MM.1S (cell line): ENCODE measurements around the gene ANKRD29.

Source experiments
- DNase-seq: peaks from one replicate; pipeline ENCODE4 v3.0.0-alpha.2; 2015
- H2AFZ ChIP-seq: fragments of 300-600 bp; sonication (generic); 2 replicates; pipeline ENCODE4 v1.6.0; 2016; ENCODE audit warnings: antibody characterized with exemption, low read length
- H3F3A ChIP-seq: fragments of 300-600 bp; sonication (generic); 2 replicates; pipeline ENCODE4 v1.6.1; 2016; ENCODE audit warnings: mild to moderate bottlenecking, antibody characterized with exemption, low read length, moderate library complexity, mixed read lengths; ENCODE audit not compliant: insufficient read depth
- H3K27ac ChIP-seq: fragments of 300-600 bp; sonication (generic); 2 replicates; pipeline ENCODE4 v1.5.1; 2016; ENCODE audit warnings: mild to moderate bottlenecking, low read length
- H3K27me3 ChIP-seq: fragments of 300-600 bp; sonication (generic); replicated peaks from 2 replicates; pipeline ENCODE4 v1.6.0; 2016; ENCODE audit warnings: low read length; ENCODE audit not compliant: insufficient read depth
- H3K36me3 ChIP-seq: fragments of 300-600 bp; sonication (generic); replicated peaks from 2 replicates; pipeline ENCODE4 v1.6.1; 2016; ENCODE audit warnings: mild to moderate bottlenecking, low read length, mixed read lengths; ENCODE audit not compliant: insufficient read depth
- H3K4me1 ChIP-seq: fragments of 300-600 bp; sonication (generic); 2 replicates; pipeline ENCODE4 v1.6.1; 2016; ENCODE audit warnings: low read length, mixed read lengths
- H3K4me2 ChIP-seq: fragments of 300-600 bp; sonication (generic); 2 replicates; pipeline ENCODE4 v1.6.0; 2016; ENCODE audit warnings: low read depth, low read length
- H3K4me3 ChIP-seq: fragments of 300-600 bp; sonication (generic); 2 replicates; pipeline ENCODE4 v1.5.1; 2016; ENCODE audit warnings: low read length, mixed read lengths
- H3K79me2 ChIP-seq: fragments of 300-600 bp; sonication (generic); 2 replicates; pipeline ENCODE4 v1.6.1; 2016; ENCODE audit warnings: mixed run types, low read length, mixed read lengths
- H3K9ac ChIP-seq: fragments of 300-600 bp; sonication (generic); 2 replicates; pipeline ENCODE4 v1.6.1; 2016; ENCODE audit warnings: low read length, mixed read lengths
- H3K9me2 ChIP-seq: fragments of 300-600 bp; sonication (generic); replicated peaks from 2 replicates; pipeline ENCODE4 v1.6.1; 2016; ENCODE audit warnings: mild to moderate bottlenecking, low read length, mixed read lengths; ENCODE audit not compliant: insufficient read depth
- H3K9me3 ChIP-seq: fragments of 300-600 bp; sonication (generic); replicated peaks from 2 replicates; pipeline ENCODE4 v1.6.1; 2016; ENCODE audit warnings: mild to moderate bottlenecking, low read length, mixed read lengths; ENCODE audit not compliant: insufficient read depth
- H4K20me1 ChIP-seq: fragments of 300-600 bp; sonication (generic); 2 replicates; pipeline ENCODE4 v1.6.1; 2016; ENCODE audit warnings: mild to moderate bottlenecking, low read length, moderate library complexity, mixed read lengths; ENCODE audit not compliant: insufficient read depth
- CTCF ChIP-seq: fragments of 300-600 bp; sonication (generic); IDR thresholded peaks from 2 replicates; pipeline ENCODE4 v1.5.1; 2016; ENCODE audit warnings: antibody characterized with exemption, low read length, mixed read lengths
- EZH2 ChIP-seq: fragments of 300-600 bp; sonication (generic); optimal IDR thresholded peaks from 2 replicates; pipeline ENCODE3; 2017; ENCODE audit warnings: low read depth, mild to moderate bottlenecking, antibody characterized with exemption, low read length, mixed read lengths
- EZH2phosphoT487 ChIP-seq: fragments of 300-600 bp; sonication (generic); IDR thresholded peaks from 2 replicates; pipeline ENCODE4 v1.6.1; 2018; ENCODE audit warnings: antibody characterized with exemption, low read length

The ANKRD29 gene

GRCh38 chr18:23569299-23570063 is 93.2 kb downstream of the ANKRD29 start:
- H3K9me2 ChIP-seq: no peaks in the 10 kb centered on the region
- 0 out of 2 replicates have a peak, but pooled peaks cover 4% of the 10 kb centered on the region for H3K36me3 ChIP-seq
- no peaks in the 10 kb centered on the region for H3F3A ChIP-seq
- H3K9me3 ChIP-seq: no peaks in the 10 kb centered on the region
- DNase-seq: no peak
- H3K27ac ChIP-seq: no peak overlapping the region
- H3K4me1 ChIP-seq: peaks cover 9% of the 10 kb centered on the region
- no peak overlapping the region for H2AFZ ChIP-seq
- no peak overlapping the region for H3K4me2 ChIP-seq
- H4K20me1 ChIP-seq: no peaks in the 10 kb centered on the region
- H3K79me2 ChIP-seq: 0 out of 2 replicates have a peak, but pooled peaks cover 4% of the 10 kb centered on the region
- no peak overlapping the region for H3K4me3 ChIP-seq
- H3K9ac ChIP-seq: no peak overlapping the region
- H3K27me3 ChIP-seq: no peaks in the 10 kb centered on the region
- TF ChIP-seq EZH2phosphoT487 (no peak), EZH2 (no peak), CTCF (no peak)

GRCh38 chr18:23568281-23569138 is 94.2 kb downstream of the ANKRD29 start:
- Histone ChIP-seq H3K4me1 (no peaks in the 10 kb centered on the region), H3F3A (no peaks in the 10 kb centered on the region), H3K9me3 (no peaks in the 10 kb centered on the region), H3K9ac (no peak overlapping the region), H3K27ac (no peak overlapping the region), H3K9me2 (no peaks in the 10 kb centered on the region), H2AFZ (no peak overlapping the region), H3K4me2 (no peak overlapping the region), H3K79me2 (no peaks in the 10 kb centered on the region), H3K4me3 (no peak overlapping the region), H4K20me1 (no peaks in the 10 kb centered on the region), H3K36me3 (0 out of 2 replicates have a peak, but pooled peaks cover 4% of the 10 kb centered on the region), H3K27me3 (no peaks in the 10 kb centered on the region)
- DNase-seq: no peak
- TF ChIP-seq CTCF: no peak
- no peak for TF ChIP-seq EZH2phosphoT487
- TF ChIP-seq EZH2: no peak

- no peaks in the 10 kb centered on the region for H3K4me1 ChIP-seq
- no peak for DNase-seq
- H2AFZ ChIP-seq: no peak overlapping the region
- no peaks in the 10 kb centered on the region for H4K20me1 ChIP-seq
- no peak overlapping the region for H3K27ac ChIP-seq
- no peaks in the 10 kb centered on the region for H3K79me2 ChIP-seq
- H3K27me3 ChIP-seq: no peaks in the 10 kb centered on the region
- no peaks in the 10 kb centered on the region for H3K9me2 ChIP-seq
- no peaks in the 10 kb centered on the region for H3F3A ChIP-seq
- 0 out of 2 replicates have a peak, but pooled peaks cover 4% of the 10 kb centered on the region for H3K36me3 ChIP-seq
- H3K4me2 ChIP-seq: no peak overlapping the region
- H3K4me3 ChIP-seq: no peak overlapping the region
- no peak overlapping the region for H3K9ac ChIP-seq
- H3K9me3 ChIP-seq: no peaks in the 10 kb centered on the region
- TF ChIP-seq CTCF (no peak), EZH2 (no peak), EZH2phosphoT487 (no peak)
Observed at GRCh38 chr18:23567671-23568070, 95.0 kb downstream of the ANKRD29 start.
